Neural crest cell (in vitro differentiated cells): Measurements from ENCODE around the gene FAR1. TPM values are rescaled to one million over a fixed set of nuclear protein-coding genes. Genes with fewer than 3 reads are reported as not detected.
"Not testable (repeated sequence)": the region's sequence is repeated elsewhere in the genome, so short reads cannot be mapped to it uniquely, and the experiment has no call there.

Source experiments
- DNase-seq: peaks from one replicate; pipeline ENCODE4 v3.0.0; 2021; ENCODE audit warnings: low read depth, mixed read lengths, low spot score
- H3K27ac Mint-ChIP-seq: one replicate; pipeline ENCODE4 v1.8.0; 2021; ENCODE audit warnings: mild to moderate bottlenecking, mixed read lengths; ENCODE audit not compliant: unreplicated experiment
- H3K27me3 Mint-ChIP-seq: 2 replicates; pipeline ENCODE4 v1.8.0; 2021; ENCODE audit warnings: low read depth, mild to moderate bottlenecking, mixed read lengths
- H3K36me3 Mint-ChIP-seq: 2 replicates; pipeline ENCODE4 v1.8.0; 2021; ENCODE audit warnings: low read depth, mild to moderate bottlenecking, mixed read lengths
- H3K4me1 Mint-ChIP-seq: 2 replicates; pipeline ENCODE4 v1.8.0; 2021; ENCODE audit warnings: mixed read lengths
- H3K4me3 Mint-ChIP-seq: one replicate; pipeline ENCODE4 v1.8.0; 2021; ENCODE audit warnings: mild to moderate bottlenecking, mixed read lengths
- H3K9me3 Mint-ChIP-seq: 2 replicates; pipeline ENCODE4 v1.8.0; 2021; ENCODE audit warnings: mixed read lengths
- CTCF ChIP-seq: fragments of 200-600 bp; sonication (generic); conservative IDR thresholded peaks from 2 replicates; pipeline ENCODE4 v1.5.0; 2021; ENCODE audit warnings: antibody characterized with exemption, mild to moderate bottlenecking
- total RNA-seq: library from RNA; stranded (reverse); gene quantifications from 2 replicates; pipeline ENCODE4 v1.2.1, GENCODE V29; 2021

FAR1 gene
- total RNA-seq, 1 donor from 2014 or later, result 60.8 TPM

- TF ChIP-seq CTCF, result no peak
Measured at GRCh38 chr11:13649619-13650018, 18.8 kb upstream of the FAR1 start.

GRCh38 chr11:13651515-13651914 lies 17.0 kb upstream of the FAR1 start:
- H3K4me3 Mint-ChIP-seq, H3K27ac Mint-ChIP-seq, H3K4me1 Mint-ChIP-seq, H3K36me3 Mint-ChIP-seq, H3K9me3 Mint-ChIP-seq, DNase-seq: not testable (repeated sequence)
- H3K27me3 Mint-ChIP-seq, result peaks cover 16% of the 10 kb centered on the region

More at GRCh38 chr11:13649619-13650018, 18.8 kb upstream of the FAR1 start:
- H3K27ac Mint-ChIP-seq, result no peak overlapping the region
- H3K36me3 Mint-ChIP-seq, result no peaks in the 10 kb centered on the region
- H3K27me3 Mint-ChIP-seq, result peaks cover 10% of the 10 kb centered on the region
- H3K4me3 Mint-ChIP-seq, result no peak overlapping the region
- no peaks in the 10 kb centered on the region for H3K9me3 Mint-ChIP-seq
- no peaks in the 10 kb centered on the region for H3K4me1 Mint-ChIP-seq
- DNase-seq, result no peak

- no peak for DNase-seq
- TF ChIP-seq CTCF, result no peak
- no peak overlapping the region for H3K27ac Mint-ChIP-seq
- H3K36me3 Mint-ChIP-seq, result peaks cover 9% of the 10 kb centered on the region
- peaks cover 12% of the 10 kb centered on the region for H3K9me3 Mint-ChIP-seq
- peaks cover 12% of the 10 kb centered on the region for H3K27me3 Mint-ChIP-seq
- H3K4me3 Mint-ChIP-seq, result no peak overlapping the region
- no peaks in the 10 kb centered on the region for H3K4me1 Mint-ChIP-seq
Measured at GRCh38 chr11:13661074-13661623, 7.3 kb upstream of the FAR1 start.

GRCh38 chr11:13663631-13664071 lies 4.8 kb upstream of the FAR1 start:
- peaks cover 7% of the 10 kb centered on the region for H3K4me1 Mint-ChIP-seq
- no peak for TF ChIP-seq CTCF
- H3K27ac Mint-ChIP-seq, result no peak overlapping the region
- no peak overlapping the region for H3K4me3 Mint-ChIP-seq
- H3K27me3 Mint-ChIP-seq, result peaks cover 6% of the 10 kb centered on the region
- DNase-seq, result no peak
- peaks cover 6% of the 10 kb centered on the region for H3K9me3 Mint-ChIP-seq
- H3K36me3 Mint-ChIP-seq, result peaks cover 6% of the 10 kb centered on the region

GRCh38 chr11:13664351-13664750 lies 4.1 kb upstream of the FAR1 start:
- no peak overlapping the region for H3K4me3 Mint-ChIP-seq
- H3K36me3 Mint-ChIP-seq, result peaks cover 2% of the 10 kb centered on the region
- peaks cover 12% of the 10 kb centered on the region for H3K4me1 Mint-ChIP-seq
- no peak for TF ChIP-seq CTCF
- H3K27ac Mint-ChIP-seq, result no peak overlapping the region
- H3K27me3 Mint-ChIP-seq, result peaks cover 6% of the 10 kb centered on the region
- no peaks in the 10 kb centered on the region for H3K9me3 Mint-ChIP-seq
- no peak for DNase-seq

GRCh38 chr11:13666708-13667107 lies 1.8 kb upstream of the FAR1 start:
- H3K27me3 Mint-ChIP-seq, result peaks cover 2% of the 10 kb centered on the region
- H3K36me3 Mint-ChIP-seq, result peaks cover 2% of the 10 kb centered on the region
- no peak overlapping the region for H3K4me3 Mint-ChIP-seq
- no peak for TF ChIP-seq CTCF
- no peak overlapping the region for H3K27ac Mint-ChIP-seq
- DNase-seq, result no peak
- H3K9me3 Mint-ChIP-seq, result no peaks in the 10 kb centered on the region
- peaks cover 28% of the 10 kb centered on the region for H3K4me1 Mint-ChIP-seq
